NCI-H748 treated with DMSO at 0.1 percent for 48 hours (cell line): ENCODE data around the gene ARL6IP5.

Experiments used
- DNase-seq: peaks from one replicate; lab custom pipeline; 2025; lab: John Stamatoyannopoulos, UW

Gene ARL6IP5, protein sequence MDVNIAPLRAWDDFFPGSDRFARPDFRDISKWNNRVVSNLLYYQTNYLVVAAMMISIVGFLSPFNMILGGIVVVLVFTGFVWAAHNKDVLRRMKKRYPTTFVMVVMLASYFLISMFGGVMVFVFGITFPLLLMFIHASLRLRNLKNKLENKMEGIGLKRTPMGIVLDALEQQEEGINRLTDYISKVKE

DNA sequence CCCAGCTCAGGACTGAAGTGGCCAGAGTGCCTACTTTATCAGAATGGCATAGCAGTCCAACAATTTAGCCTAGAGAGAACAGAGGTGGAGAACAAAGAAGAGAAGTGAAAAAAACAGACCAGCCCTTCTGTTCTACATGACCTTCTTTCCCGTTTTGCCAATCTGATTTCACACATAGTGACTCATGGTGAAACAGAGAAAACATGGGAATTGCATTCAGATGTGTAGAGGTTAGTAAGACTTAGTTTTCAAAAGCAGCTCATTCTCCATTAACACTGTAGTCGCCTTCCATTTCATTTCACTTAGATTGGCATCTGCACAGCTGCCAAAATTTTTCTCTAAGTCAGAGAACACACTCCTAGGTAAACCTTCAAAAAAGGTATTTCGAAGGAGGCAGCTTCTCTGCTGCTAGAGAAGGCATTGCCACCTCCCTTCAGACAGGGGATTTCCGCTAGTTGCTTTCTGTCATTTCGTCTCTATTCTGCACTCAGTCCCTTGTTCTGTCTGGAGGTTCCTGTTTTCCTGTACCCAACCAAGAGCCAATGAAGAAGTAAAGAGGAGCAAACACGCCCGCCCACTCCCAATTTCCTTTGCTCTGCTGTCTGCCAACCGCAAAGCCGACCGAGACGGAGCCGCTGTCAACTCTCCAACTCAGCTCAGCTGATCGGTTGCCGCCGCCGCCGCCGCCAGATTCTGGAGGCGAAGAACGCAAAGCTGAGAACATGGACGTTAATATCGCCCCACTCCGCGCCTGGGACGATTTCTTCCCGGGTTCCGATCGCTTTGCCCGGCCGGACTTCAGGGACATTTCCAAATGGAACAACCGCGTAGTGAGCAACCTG lies at the start of gene ARL6IP5:
ARL6IP5 (plus strand) TSS at position 612 of the 842 bp plus-strand sequence; CDS start at position 723, 111 bp downstream.
- peak; percentile 86 for DNase-seq

DNA sequence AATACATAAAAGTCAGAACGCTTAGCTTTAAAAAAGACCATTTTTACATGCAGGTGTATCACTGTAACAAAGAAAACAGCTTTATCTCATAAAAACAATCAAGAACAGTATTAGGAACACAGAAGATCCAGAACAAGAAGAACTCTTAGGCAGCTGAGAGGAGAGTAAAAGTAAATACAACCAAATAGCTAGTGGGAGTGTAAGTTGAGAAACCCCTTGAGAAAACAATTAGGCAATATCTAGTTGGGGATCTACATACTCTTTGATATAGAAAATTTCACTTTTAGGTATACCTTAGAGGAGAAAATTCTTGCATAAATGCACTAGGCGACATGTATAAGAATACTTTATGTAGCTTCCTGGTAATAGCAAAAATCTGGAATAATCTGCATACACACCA lies 40.1 kb upstream of the ARL6IP5 start:
- no peak for DNase-seq

DNA sequence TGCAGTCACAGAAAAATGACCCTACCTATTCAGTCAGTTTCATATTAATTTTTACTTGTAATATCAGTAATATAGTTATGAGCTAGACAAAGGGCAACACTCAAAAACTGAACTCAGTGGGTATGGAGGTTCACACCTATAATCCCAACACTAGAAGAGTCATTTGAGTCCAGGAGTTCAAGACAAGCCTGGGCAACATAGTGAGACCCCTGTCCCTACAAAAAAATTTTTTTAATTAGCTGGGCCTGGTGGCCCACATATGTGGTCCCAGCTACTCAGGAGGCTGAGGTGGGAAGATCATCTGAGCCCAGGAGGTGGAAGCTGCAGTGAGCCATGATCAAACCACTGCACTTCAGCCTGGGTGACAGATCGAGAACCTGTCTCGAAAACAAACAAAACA lies 35.7 kb upstream of the ARL6IP5 start:
- no peak for DNase-seq

DNA sequence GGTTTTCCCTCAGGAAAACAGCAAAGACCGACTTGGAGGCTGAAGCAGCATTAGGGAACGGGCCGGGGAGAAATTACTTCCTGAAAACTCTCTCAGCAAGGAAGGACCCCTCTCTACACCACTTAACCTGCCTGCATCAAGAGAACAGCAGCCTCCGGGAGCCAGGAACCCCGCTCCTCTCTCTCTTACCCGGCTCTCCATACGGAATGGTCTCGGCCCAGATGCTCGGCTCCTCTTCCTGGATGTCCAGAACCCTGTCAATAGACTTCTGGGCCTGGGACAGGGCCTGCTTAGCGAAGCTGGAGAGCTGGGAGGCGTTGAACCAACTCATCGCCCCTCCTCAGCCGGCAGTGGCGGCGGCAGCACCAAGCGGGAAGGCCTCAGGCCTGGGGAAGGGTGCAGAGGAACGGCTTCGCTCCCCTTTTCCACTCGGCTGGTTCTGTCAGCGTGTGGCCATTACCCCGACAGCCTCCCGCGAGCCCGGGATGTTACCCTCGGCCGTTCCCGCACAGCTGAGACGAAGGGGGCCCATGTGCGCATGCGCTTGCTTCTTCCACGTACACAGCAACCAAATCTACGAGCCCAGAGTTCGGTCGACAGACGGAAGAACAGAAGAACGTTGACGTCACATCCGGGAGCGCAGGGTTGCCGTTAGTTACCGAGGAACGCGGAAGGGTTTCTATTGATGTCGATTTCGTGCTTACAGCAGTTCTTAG lies 32.8 kb upstream of the ARL6IP5 start, which contains the start of gene TMF1:
TMF1 (minus strand) TSS at position 578 of the 716 bp plus-strand sequence; CDS start at position 331, 247 bp downstream.
- no peak for DNase-seq

DNA sequence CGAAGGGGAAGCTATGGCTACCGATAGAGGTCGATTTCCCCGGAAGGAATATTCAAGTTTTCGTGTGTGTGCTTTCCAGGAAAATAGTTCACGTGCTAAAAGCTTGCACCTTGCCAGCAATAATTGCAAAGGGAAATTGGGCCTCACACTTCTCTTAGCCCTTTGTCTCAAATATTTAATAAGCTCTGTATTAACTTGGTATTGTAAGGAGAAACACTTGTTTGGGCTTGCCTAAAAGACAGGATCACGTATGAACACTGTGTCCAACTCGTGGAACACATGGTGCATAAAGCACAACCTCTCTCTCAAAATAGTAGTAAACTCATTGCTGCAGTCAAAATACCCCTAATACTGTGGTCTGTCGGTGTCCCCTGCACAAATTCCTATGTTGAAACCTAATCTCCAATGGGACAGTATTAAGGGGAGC lies 32.3 kb upstream of the ARL6IP5 start:
- no peak for DNase-seq

DNA sequence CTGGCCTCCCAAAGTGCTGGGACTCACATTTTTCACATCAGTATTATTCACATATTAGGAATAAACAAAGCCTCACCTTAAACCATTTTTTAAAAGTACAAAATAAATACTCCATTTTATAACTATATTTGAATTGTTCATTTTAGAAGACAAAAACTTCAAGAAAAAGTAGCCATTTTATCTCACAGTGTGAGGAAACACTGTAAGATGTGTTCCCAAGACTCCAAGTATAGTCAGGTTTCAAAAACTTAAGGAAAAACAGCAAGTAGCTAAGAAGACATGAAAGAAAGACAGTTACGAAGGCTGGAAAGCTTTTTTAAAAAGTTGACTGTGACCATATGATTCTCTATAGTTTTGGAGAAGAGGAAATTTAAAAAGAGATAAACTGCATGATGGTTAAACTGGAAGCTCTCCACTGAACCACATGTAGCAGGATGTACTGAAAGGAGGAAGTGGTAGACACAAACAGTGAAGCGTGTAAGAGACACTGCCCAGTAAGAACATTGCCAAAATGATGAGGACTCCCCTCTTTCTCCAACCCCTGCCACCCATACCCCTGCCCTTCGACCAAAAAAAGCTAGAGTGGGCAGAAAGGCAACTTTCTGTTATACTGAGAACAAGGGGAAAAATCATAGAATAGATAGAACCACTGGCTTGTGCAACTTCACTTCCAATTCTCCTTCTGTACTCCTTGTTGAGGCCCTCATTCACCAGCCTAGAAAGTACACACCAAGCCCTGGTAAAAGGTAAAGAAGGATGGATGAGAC lies 26.4 kb upstream of the ARL6IP5 start:
- no peak for DNase-seq

DNA sequence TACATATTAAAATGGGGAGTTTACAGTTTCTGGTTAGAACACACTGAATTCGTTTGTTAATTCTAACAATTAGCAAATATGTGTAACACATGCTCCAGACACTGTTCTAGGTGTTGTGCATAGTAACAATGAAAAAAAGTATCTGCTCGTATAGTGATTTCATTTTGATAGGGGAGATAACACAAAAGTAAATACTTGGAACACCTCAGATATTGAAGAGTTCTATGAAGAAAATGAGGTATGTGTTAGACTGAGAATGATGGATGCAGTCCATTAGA lies 25.9 kb upstream of the ARL6IP5 start:
- no peak for DNase-seq

DNA sequence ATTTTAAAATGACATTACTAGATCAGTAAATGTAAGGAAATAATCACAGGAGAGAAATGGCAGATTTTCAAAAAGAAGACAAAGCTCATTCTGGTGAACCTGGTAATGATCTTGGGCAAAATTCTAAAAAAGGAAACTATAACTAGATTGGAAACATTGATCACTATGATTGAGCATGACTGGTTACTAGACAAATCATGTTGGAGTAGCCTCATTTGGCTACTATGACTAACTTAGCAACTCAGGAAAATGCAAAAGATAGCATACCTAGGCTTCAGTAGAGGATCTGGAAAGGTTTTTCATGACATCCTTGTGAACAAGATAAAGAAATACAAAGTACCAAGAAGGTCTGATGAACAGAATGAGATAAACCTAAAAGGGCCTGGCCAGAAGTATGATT lies 25.0 kb upstream of the ARL6IP5 start:
- no peak for DNase-seq

DNA sequence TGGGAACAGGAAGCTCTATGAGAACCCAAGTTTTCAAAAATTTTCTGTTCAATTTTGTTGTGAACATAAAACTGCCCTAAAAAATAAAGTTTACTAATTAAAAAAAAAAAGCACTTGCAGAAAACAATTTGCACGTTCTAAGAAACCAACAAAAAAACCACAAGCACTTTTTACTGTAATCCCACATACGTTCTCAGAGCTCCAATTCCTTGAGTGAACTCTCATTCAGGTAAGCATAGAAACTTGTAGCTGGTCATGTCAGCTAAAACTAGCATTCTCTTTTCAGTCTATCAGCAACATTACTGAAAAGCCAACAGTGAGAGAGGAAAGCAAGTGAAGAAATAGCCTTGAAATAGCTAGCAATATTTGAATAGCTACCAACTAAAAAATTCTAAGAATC lies 21.1 kb upstream of the ARL6IP5 start:
- DNase-seq: no peak

DNA sequence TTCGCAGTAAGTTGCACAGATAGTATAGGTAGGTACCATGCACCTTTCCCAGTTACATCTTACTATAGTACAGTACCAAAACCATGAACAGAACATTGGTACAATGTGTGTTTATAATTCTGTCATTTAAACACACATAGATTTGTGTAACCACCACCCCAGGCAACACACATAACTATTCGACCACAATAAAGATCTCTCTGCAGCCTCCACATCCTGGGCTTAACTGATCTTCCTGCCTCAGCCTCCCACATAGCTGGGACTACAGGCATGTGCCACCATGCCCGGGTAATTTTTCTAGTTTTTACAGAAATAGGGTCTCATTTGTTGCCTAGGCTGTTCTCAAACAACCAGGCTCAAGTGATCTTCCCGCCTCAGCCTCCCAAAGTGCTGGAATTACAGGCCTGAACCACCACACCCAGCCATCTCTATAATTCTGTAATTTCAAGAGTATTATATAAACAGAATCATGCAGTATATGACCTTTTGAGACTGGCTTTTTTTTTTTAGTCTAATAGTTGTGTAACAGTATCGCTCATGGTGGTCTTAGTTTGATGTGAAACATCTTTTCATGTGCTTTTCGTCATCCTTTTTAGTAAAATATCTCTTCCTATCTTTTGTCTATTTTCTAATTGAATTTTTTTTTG lies 19.3 kb upstream of the ARL6IP5 start:
- DNase-seq: no peak

DNA sequence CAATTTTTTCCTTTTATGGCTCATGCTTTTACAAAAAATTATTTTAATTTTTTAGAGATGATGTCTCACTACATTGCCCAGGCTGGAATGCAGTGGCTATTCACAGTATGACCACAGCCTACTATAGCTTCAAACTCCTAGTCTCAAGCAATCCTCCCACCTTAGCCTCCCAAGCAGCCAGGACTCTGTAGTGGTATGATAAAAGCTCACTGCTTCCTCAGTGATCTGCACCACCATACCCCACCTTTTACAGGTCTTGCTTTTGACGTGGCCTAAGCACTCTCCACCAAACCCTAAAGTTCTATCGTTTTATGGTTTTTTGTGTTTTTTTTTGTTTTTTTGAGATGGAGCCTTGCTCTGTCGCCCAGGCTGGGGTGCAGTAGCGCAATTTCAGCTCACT lies 18.6 kb upstream of the ARL6IP5 start:
- DNase-seq: no peak

DNA sequence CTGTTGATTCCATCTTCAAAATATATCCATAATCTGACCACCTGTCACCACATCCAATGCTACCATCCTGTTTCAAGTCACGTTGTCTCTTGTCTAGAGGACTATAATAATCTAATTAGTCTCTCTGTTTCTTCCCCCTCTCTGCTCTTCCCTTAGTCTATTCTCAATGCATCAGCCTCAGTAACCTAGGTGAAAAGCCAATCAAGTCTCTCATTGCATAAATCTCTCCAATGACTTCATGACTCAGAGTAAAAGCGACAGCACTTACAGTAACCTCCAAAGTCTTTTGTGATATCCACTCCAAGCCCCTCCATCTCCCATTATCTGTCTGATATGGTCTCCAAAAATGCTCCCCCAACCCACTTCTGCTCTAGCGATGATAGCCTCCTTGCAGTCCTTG lies 11.8 kb upstream of the ARL6IP5 start:
- DNase-seq: no peak

DNA sequence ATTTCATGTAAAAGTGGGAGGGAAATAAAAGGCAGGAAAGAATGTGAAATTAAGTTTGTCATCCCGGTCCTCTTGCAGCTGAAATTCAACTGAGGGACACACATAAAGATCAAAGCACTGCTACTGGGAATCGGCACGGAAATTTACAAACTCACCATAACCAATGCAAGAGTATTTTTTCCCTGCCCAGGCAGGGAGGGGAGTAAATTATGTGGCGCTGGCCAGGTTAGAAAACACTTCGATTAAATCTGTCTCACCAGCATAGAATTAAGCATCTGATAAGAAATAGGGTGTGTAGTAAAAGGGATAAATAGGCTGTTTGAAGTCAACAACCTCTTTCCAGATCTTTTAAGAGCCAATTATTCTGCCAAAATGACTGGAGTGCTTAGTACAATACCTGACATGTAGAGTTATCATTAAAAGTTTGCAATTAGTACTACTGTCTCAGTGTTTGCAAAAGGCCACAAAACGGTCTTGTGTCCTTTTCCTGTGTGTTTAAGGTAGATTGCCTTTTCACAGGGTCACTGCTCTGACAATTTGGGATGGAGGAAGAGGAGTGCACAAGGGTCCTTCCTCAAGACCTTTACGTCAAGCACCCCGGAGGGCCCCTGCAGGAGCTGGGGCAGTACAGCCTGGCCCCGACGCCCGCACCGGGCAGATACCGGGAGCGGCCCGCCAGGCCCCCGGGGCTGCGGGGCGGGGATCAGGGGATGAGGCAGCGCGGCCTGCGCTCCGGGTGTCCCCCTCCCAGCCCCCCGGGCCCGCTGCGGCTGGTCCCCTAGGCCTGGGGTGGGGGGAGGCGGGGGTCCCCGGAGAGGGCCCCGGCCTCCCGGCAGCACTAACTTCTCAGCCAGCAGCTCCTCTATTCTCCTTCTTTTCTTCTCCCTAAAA lies 5.2 kb upstream of the ARL6IP5 start:
- DNase-seq: no peak

DNA sequence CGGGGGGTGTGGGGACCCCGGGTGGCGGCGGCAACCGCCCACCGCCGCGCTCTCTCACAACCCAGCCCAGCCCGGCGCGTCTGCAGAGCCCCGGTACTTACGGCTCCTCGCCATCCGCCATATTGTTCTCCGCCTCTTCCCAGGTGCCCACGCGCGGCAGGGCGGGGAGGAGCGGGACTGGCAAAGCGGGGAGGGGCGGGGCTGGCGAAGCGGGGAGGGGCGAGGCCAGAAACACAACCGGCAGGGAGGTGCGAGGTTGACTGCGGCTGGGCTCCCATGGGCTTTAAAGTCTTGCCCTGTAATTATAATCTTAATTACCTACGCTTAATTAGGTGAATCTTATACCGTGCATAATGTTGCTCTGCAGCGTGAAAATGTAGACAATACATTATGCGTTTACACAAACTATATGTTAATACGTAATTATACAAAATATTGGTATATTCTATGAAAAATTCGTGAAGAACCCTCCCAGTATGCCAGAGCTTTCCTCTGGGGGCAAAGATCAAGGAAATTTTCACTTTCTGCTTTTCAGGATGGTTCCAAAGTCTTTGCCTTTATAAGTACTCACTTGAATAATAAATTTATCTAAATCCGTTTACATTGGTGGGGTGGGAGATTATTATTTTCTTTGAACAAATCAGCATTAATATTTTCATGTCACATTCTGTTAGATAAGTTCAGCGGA lies 4.4 kb upstream of the ARL6IP5 start, which contains the start of gene UBA3:
UBA3 (minus strand) TSS at position 133 of the 688 bp plus-strand sequence; CDS start at position 121, 12 bp downstream.
- peak; percentile 64 for DNase-seq

DNA sequence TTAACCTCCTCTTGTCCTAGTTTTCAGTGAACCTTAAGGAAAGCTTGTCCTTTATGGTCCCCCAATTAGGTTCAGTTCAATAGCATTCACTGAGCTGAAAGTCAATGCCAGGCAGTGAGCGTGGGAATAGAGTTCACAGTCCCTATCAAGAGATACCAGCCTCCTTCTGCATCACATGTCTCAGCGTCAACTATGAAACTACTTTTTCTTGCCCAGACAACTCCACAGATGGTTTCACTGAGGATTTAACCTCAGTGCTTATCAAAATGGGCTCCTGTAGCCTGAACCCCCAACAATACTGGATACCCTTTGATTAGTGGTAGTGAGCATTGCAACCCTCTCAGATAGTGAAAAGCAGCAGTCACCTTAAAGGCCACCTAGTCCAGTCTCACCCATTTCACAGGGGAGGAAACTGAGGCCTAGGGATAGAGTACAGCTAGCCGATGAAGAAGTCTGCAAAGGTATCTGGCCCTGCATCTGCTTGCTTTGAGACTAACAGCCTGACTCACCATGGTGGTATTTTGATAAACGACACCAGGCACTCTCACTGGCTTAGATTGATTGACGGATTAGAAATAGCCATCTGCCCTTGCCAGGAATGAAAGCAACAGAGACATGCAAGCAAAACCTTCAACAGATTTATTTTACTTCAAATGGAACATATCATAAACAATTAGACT lies 3.0 kb upstream of the ARL6IP5 start:
- no peak for DNase-seq

DNA sequence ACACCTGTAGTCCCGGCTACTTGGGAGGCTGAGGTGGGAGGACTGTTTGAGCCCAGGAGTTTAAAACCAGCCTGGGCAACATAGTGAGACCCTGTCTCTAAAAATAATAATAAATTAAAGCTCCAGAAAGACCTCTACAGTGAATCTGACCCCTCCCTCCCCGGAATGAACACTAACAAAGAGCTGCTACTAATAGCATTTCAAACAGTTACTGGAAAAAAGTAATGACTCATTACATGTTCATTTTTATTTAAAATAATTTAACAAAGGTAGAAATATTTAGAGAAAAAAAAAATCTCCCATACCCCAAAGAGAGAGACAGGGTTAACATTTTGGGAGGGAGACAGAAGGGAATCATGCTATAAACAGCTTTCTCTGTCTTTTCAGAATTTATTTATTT lies 2.4 kb upstream of the ARL6IP5 start:
- DNase-seq: no peak

DNA sequence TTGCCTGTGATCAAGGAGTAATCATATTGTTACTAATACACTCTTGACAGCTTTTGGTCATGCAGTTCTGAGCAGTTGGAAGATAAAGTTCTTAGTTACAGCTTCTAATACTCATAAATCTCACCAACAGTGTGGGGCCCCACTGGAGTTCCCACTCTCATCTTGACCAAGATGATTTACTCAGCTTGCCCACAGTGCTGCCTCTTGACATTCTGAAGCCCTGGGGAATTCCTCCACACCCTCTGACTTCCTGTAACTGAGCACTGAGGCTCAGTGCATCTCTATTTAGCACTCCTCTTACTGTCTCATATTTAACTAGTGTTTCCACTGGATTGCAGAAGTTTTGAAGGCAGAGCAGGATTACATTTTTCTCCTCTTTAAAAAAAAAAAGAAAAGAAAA lies 1.9 kb upstream of the ARL6IP5 start:
- DNase-seq: no peak

DNA sequence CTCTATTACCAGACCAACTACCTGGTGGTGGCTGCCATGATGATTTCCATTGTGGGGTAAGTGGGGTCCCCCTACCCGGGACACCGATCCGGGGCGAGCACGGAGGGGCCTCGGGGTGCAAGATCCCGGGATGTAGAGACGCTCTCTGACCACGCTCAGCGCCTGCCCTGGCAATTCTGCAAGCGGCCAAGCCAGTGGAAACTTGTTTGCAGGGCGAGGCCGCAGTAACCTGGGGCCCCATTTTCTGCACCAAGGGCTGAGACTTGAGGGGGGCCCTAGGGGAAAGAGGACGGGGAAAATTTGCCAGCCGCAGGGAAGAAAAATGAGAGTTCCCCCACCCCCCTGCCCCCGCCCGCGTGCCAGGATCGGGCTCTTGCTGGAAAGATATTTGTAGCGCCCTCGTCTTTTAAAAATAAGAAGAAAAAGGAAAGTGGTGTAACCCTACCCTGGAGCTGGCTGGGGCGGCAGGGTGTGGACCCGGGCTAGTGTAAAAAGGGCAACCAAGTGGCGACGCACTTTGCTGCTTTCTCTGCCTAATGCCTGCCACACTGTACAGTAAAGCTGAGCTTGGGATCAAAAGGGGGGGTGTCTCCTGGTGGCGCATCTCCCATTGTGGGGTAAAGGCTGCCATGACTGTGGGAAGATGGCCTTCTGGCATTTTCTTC lies 563 bp downstream of the ARL6IP5 start:
- no peak for DNase-seq
